GM10248 (cell line): ENCODE results near the gene OR13J1.

Experiments used
- CTCF ChIA-PET: fragments of 300-600 bp; sonication (Branson Sonifier 250); formaldehyde crosslinking; extraction: SDS; loops from one replicate; lab custom pipeline; 2021; ENCODE audit warnings: antibody characterized with exemption; lab: Yijun Ruan, JAX
- POLR2A ChIA-PET: fragments of 350-650 bp; sonication (Branson Sonifier 250); formaldehyde crosslinking; extraction: SDS; loops from one replicate; lab custom pipeline; 2020; ENCODE audit warnings: antibody characterized with exemption; lab: Yijun Ruan, JAX
- DNase-seq: peaks from one replicate; pipeline ENCODE4 v3.0.0; 2012; ENCODE audit errors: extremely low spot score
- CTCF ChIP-seq: IDR thresholded peaks from 2 replicates; pipeline ENCODE4 v1.5.1; 2012; ENCODE audit warnings: mild to moderate bottlenecking, low read depth; ENCODE audit errors: extremely low read depth, missing control alignments, control extremely low read depth

Gene OR13J1

GRCh38 chr9:35829084-35829763 lies 41.0 kb downstream of the OR13J1 start, which contains the start of gene TMEM8B:
Gene TMEM8B, plus strand, starts transcription at chr9:35829228. Its CDS starts 220 bp downstream, at chr9:35829448.
- ChIA-PET POLR2A (interaction anchor here (0.7 to 1.0 kb wide), 3 partner anchors 13 to 97 kb away, joined by 3 read pairs; partner anchors contain the start of genes CREB3 and TLN1), CTCF (interaction anchor here (1.0 to 5.0 kb wide), 9 partner anchors 11 to 171 kb away, joined by 3 to 63 read pairs (median 3); partner anchors contain the start of genes CCDC107, RMRP and SPAG8)
- DNase-seq = peak; percentile 96
- TF ChIP-seq CTCF = no peak

GRCh38 chr9:35828716-35829083 lies 41.5 kb downstream of the OR13J1 start, which contains the start of gene FAM221B:
Gene FAM221B, minus strand, starts transcription at chr9:35828732. Its CDS starts 2,571 bp downstream, at chr9:35826161.
- DNase-seq = no peak
- POLR2A ChIA-PET = interaction anchor here (0.7 to 1.0 kb wide), 3 partner anchors 13 to 96 kb away, joined by 3 read pairs; partner anchors contain the start of genes CREB3 and TLN1
- CTCF ChIA-PET = interaction anchor here (1.0 to 5.0 kb wide), 9 partner anchors 11 to 171 kb away, joined by 3 to 63 read pairs (median 3); partner anchors contain the start of genes CCDC107, RMRP and SPAG8

GRCh38 chr9:35827486-35827885 lies 42.7 kb downstream of the OR13J1 start:
- no peak for DNase-seq
- no peak for TF ChIP-seq CTCF
- ChIA-PET POLR2A (no interaction called here), CTCF (interaction anchor here (0.7 to 5.0 kb wide), 13 partner anchors 9 to 180 kb away, joined by 3 to 63 read pairs (median 24); partner anchors contain the start of genes HINT2, OR13J1 and SPAG8)

More at GRCh38 chr9:35828716-35829083, 41.5 kb downstream of the OR13J1 start, which contains the start of gene FAM221B:
- TF ChIP-seq CTCF = no peak

- ChIA-PET CTCF (interaction anchor here (0.6 to 5.0 kb wide), 71 partner anchors 8 to 406 kb away, joined by 3 to 63 read pairs (median 5); partner anchors contain the start of genes ARHGEF39, CCDC107, CREB3 and GBA2), POLR2A (no interaction called here)
Observed at GRCh38 chr9:35826071-35826701, 44.0 kb downstream of the OR13J1 start.

GRCh38 chr9:35822926-35823325 lies 47.3 kb downstream of the OR13J1 start:
- TF ChIP-seq CTCF = no peak
- no peak for DNase-seq
- ChIA-PET POLR2A (no interaction called here), CTCF (interaction anchor here (1.0 to 3.4 kb wide), 7 partner anchors 8 to 176 kb away, joined by 3 to 13 read pairs (median 3); partner anchors contain the start of genes HINT2 and SPAG8)

More at GRCh38 chr9:35826071-35826701, 44.0 kb downstream of the OR13J1 start:
- TF ChIP-seq CTCF = peak; percentile 71
- DNase-seq = peak; percentile 65

- no peak for DNase-seq
- no peak for TF ChIP-seq CTCF
- POLR2A ChIA-PET = no interaction called here
- CTCF ChIA-PET = interaction anchor here (1.2 to 3.2 kb wide), 3 partner anchors 30 to 123 kb away, joined by 4 to 12 read pairs (median 5); no protein-coding TSS in a partner anchor
Observed at GRCh38 chr9:35820076-35820475, 50.1 kb downstream of the OR13J1 start.
